ENCODE data around the gene GID8.
"Not testable (repeated sequence)": the region's sequence is repeated elsewhere in the genome, so short reads cannot be mapped to it uniquely, and the experiment has no call there.

GID8 gene

DNA sequence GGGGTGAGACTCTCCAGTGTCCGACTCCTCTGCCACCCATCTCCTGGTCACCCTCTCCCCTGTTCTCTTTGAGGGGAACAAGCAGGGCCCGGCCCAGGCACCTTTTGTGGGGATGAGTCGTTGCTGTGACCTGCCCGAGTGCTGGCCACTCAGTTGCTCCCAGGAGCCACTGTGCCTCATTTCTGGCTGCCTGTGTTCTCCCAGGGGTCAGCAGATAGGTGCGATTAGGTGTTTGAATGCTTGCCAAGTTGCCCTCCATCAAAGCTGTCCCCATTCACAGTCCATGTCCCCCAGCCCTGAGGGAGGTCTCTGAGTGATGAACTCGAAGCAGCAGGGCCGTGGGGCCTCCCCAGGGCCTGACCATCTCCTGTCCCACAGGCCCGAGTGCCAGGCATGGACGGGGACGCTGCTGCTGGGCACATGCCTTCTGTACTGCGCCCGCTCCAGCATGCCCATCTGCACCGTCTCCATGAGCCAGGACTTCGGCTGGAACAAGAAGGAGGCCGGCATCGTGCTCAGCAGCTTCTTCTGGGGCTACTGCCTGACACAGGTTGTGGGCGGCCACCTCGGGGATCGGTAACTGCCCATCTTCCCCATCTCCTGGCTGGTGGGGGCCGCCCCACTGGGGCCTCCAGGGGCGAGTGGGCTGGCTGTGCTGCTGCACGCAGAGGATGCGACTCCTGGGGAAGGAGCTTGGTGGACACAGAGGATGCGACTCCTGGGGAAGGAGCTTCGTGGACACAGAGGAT, 18.6 kb downstream of the GID8 start:
- H3K4me1 ChIP-seq (ENCODE audit: insufficient read depth, low read length), result peaks cover 15% of the 10 kb centered on the region
- H3K9me3 ChIP-seq (ENCODE audit: low read length), result no peaks in the 10 kb centered on the region
- no peak overlapping the region for H3K4me3 ChIP-seq (ENCODE audit: low read length)
- no peak overlapping the region for H2AFZ ChIP-seq (ENCODE audit: low read depth, low read length)
- H3K27me3 ChIP-seq (ENCODE audit: insufficient read depth, low read length), result peaks cover 3% of the 10 kb centered on the region
- H3K36me3 ChIP-seq (ENCODE audit: insufficient read depth, low read length), result no peaks in the 10 kb centered on the region

DNA sequence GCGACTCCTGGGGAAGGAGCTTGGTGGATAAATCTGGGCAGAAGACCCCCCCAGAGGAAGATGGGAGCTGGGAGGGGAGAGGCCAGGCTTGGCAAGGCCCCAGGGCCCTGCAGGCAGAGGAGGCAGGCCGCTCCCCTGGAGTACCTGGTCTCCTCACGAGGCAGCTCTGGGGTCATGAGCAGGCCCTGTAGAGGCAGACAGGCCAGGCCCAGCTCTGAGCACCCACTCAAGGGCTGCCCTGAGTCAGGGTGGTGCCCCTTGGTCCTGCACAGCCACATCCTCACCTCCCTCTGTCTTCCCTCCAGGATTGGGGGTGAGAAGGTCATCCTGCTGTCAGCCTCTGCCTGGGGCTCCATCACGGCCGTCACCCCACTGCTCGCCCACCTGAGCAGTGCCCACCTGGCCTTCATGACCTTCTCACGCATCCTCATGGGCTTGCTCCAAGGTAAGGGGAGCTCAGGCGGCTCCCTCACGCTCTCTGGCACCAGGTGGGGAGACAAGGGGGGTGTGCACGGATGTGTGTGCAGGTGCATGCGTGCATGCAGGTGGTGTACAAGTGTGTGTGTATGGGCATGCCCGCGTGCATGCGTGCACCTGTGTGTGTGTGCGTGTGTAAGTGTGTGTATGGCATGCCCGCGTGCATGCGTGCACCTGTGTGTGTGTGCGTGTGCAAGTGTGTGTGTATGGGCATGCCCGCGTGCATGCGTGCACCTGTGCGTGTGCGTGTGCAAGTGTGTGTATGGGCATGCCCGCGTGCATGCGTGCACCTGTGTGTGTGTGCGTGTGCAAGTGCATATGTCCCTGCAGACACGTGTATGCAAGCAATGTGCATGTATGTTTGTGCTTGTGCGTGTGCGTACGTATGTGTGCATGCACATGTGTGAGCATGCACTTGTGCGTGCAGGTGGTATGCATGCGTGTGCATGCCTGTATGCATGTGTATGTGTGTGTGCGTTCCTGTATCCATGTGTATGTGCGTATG, 19.5 kb downstream of the GID8 start:
- Histone ChIP-seq H3K4me3 (ENCODE audit: low read length) (no peak overlapping the region), H3K4me1 (ENCODE audit: insufficient read depth, low read length) (peaks cover 15% of the 10 kb centered on the region), H3K36me3 (ENCODE audit: insufficient read depth, low read length) (no peaks in the 10 kb centered on the region), H3K27me3 (ENCODE audit: insufficient read depth, low read length) (peaks cover 3% of the 10 kb centered on the region), H2AFZ (ENCODE audit: low read depth, low read length) (no peak overlapping the region), H3K9me3 (ENCODE audit: low read length) (no peaks in the 10 kb centered on the region)

DNA sequence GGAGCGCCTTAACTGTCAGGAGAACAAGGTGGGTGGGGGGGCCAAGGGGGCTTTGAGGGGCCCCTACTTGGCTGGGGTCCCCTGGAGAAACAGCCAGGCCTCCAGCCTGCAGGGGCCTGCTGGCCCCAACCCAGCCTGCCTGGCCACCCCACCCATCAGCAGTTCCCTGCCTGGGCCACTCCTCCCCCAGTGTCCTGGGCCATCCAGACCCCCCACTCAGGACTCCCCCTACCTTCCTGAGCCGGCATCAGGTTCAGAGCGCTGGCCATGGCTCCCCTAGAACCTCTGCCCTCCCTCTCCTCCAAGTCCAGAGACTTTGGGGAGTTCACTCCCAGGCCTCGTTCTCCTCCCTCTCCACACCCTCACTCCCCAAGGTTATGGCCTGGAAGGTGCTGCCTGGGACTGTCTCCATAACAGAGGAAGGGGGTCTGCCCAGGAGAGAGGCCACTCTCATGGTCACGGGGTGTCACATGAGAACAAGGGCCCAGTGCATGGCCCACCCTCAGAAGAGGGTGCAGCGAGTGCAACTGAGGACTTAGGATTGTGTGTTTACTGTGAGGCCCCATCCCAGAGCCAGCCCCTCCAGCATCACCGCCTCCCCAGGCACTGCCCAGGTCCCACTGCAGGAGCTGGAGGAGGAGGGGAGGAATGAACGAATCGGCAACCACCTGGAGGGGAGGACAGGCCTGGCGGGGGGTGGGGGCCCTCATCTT, 20.6 kb downstream of the GID8 start:
- Histone ChIP-seq H3K36me3 (ENCODE audit: insufficient read depth, low read length) (no peaks in the 10 kb centered on the region), H3K4me1 (ENCODE audit: insufficient read depth, low read length) (peaks cover 9% of the 10 kb centered on the region), H3K27me3 (ENCODE audit: insufficient read depth, low read length) (peaks cover 12% of the 10 kb centered on the region), H3K4me3 (ENCODE audit: low read length) (no peak overlapping the region), H3K9me3 (ENCODE audit: low read length) (no peaks in the 10 kb centered on the region), H2AFZ (ENCODE audit: low read depth, low read length) (no peak overlapping the region)

DNA sequence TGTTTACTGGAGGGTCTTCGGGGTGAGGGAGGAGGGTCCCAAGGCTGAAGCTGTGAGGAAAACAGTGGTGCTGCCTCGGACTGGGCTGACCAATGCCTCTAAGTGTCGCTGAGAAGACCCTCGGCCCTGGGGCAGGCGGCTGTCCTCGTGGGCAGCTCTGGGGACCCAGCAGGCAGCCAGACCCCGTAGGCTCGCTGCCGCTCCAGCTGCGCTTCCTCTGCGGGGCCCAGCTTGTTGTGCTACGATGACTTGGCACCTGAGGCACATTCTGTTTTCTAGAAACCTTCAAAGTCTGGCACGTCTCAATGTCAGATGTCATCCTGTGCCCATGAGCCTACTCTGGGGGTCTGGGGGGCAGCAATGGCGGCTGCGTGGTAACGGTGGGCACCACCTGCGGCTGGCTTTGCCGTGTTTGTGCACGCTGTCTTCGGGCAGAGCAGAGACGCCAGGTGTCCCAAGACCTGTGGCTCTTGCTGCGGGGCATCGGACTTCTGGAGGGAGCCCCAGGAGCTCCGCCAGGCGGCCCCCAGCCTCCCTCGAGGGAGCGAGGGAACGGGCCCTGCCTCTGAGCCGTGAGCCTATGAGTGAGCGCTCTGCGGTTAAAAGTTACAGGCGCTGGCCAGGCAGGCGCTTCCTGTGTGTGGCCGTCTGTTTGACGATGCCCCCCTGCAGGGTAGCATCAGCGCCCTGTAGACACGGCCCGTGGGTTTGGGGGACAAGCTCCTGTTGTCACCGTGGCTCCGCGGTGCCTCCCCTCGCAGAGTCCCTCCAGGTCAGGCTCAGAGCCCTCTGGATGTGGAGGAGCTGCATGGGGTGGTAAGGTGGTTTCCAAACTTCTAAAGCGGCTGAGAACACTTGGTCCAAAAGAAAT, 21.4 kb downstream of the GID8 start:
- Histone ChIP-seq H3K36me3 (ENCODE audit: insufficient read depth, low read length) (no peaks in the 10 kb centered on the region), H3K4me1 (ENCODE audit: insufficient read depth, low read length) (peaks cover 4% of the 10 kb centered on the region), H3K27me3 (ENCODE audit: insufficient read depth, low read length) (peaks cover 18% of the 10 kb centered on the region), H3K4me3 (ENCODE audit: low read length) (no peak overlapping the region), H3K9me3 (ENCODE audit: low read length) (no peaks in the 10 kb centered on the region), H2AFZ (ENCODE audit: low read depth, low read length) (no peak overlapping the region)

DNA sequence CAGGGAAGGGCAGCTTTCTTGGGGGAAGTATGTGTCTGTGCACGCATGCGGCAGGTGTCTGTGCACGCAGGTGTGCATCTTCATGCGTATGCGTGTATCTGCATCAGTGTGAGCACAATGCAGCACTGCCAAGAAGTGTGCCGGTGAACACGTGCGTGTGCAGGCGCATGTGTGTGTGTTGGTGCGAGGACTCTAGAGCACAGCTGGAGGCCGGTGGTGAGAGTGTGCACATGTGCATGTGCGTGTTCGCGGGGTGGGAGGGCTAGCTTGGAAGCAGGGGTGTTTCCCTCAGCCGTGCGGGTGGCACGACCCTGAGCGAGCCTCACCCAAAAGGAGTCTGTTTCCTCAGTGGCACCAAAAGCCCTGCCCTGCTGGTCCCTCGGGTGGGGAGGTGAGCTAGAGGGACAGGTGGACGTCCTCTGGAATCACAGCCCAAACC, 22.1 kb downstream of the GID8 start:
- no peaks in the 10 kb centered on the region for H3K36me3 ChIP-seq (ENCODE audit: insufficient read depth, low read length)
- no peaks in the 10 kb centered on the region for H3K9me3 ChIP-seq (ENCODE audit: low read length)
- no peak overlapping the region for H2AFZ ChIP-seq (ENCODE audit: low read depth, low read length)

DNA sequence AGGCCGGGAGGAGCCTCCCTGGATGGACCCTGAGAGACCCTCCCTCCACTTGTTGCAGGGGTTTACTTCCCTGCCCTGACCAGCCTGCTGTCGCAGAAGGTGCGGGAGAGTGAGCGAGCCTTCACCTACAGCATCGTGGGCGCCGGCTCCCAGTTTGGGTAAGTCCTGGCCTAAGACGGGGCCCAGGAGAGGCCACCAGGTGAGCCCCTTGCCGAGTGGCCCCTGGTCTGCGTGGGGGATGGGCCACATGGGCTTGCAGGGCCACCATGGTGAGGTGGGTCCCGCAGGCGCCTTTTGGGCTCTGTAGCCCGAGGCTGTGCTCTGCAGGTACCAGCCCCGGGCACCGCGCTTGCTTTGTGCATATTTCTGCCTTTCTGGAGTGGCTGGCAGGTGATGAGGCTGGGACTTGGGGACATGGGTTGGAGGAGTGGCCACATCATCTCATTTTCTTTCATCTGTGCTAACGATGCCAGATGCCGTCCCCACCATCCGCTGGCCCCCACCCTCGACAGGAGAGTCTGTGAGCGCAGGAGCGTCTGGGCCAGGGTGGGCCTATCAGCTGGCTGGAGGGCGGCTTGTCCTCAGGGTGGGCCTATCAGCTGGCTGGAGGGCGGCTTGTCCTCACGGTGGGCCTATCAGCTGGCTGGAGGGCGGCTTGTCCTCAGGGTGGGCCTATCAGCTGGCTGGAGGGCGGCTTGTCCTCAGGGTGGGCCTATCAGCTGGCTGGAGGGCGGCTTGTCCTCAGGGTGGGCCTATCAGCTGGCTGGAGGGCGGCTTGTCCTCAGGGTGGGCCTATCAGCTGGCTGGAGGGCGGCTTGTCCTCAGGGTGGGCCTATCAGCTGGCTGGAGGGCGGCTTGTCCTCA, 22.7 kb downstream of the GID8 start:
- peaks cover 27% of the 10 kb centered on the region for H3K27me3 ChIP-seq (ENCODE audit: insufficient read depth, low read length)
- H3K4me1 ChIP-seq (ENCODE audit: insufficient read depth, low read length); H2AFZ ChIP-seq (ENCODE audit: low read depth, low read length); H3K4me3 ChIP-seq (ENCODE audit: low read length); H3K9me3 ChIP-seq (ENCODE audit: low read length); H3K36me3 ChIP-seq (ENCODE audit: insufficient read depth, low read length): not testable (repeated sequence)

More for the DNA sequence above, 22.1 kb downstream of the GID8 start:
- no peak overlapping the region for H3K4me3 ChIP-seq (ENCODE audit: low read length)
- H3K4me1 ChIP-seq (ENCODE audit: insufficient read depth, low read length), result no peaks in the 10 kb centered on the region
- peaks cover 21% of the 10 kb centered on the region for H3K27me3 ChIP-seq (ENCODE audit: insufficient read depth, low read length)

DNA sequence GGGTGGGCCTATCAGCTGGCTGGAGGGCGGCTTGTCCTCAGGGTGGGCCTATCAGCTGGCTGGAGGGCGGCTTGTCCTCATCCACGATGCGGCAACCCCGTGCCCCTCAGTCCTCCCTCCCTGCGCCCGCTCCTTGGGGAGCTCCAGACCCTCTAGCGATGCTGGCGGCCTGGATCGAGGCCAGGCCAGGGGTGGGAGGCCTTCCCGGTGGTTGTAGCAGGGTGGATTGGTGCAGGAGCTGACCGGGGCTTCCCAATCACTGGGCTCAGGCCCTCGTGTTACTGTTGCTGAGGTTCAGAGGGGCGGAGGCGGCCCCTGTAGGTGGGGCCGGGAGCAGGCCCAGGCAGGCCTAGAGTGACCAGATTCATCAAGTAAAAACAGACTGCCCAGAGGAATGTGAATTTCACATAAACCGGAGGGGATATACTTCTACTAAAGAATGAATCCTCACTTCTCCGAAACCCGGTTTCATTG, 23.4 kb downstream of the GID8 start:
- no peak overlapping the region for H2AFZ ChIP-seq (ENCODE audit: low read depth, low read length)
- H3K4me1 ChIP-seq (ENCODE audit: insufficient read depth, low read length), result no peaks in the 10 kb centered on the region
- no peak overlapping the region for H3K4me3 ChIP-seq (ENCODE audit: low read length)
- H3K9me3 ChIP-seq (ENCODE audit: low read length), result no peaks in the 10 kb centered on the region
- peaks cover 28% of the 10 kb centered on the region for H3K27me3 ChIP-seq (ENCODE audit: insufficient read depth, low read length)
- no peaks in the 10 kb centered on the region for H3K36me3 ChIP-seq (ENCODE audit: insufficient read depth, low read length)

DNA sequence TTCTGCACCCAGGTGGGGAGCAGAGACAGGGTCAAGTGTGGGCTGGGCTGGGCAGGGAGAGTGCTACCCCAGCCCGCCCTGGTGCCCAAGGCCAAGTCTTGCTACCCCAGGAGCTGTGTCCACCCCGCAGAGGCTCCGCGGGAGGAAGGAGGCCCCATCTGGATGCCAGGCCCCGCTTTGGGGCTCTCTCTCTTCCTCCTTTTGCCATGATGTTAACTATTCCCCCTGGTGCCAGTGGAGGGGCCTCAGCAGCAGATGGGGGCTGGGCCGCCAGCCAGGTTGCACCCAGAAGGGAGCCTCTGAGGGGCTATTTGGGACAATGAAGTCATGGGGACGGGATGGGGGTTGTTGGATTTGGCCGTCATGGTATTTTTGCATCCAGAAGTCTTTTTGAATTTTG, 23.9 kb downstream of the GID8 start:
- Histone ChIP-seq H3K4me1 (ENCODE audit: insufficient read depth, low read length) (no peaks in the 10 kb centered on the region), H3K4me3 (ENCODE audit: low read length) (no peak overlapping the region), H3K9me3 (ENCODE audit: low read length) (no peaks in the 10 kb centered on the region), H2AFZ (ENCODE audit: low read depth, low read length) (no peak overlapping the region), H3K36me3 (ENCODE audit: insufficient read depth, low read length) (no peaks in the 10 kb centered on the region), H3K27me3 (ENCODE audit: insufficient read depth, low read length) (peaks cover 28% of the 10 kb centered on the region)

DNA sequence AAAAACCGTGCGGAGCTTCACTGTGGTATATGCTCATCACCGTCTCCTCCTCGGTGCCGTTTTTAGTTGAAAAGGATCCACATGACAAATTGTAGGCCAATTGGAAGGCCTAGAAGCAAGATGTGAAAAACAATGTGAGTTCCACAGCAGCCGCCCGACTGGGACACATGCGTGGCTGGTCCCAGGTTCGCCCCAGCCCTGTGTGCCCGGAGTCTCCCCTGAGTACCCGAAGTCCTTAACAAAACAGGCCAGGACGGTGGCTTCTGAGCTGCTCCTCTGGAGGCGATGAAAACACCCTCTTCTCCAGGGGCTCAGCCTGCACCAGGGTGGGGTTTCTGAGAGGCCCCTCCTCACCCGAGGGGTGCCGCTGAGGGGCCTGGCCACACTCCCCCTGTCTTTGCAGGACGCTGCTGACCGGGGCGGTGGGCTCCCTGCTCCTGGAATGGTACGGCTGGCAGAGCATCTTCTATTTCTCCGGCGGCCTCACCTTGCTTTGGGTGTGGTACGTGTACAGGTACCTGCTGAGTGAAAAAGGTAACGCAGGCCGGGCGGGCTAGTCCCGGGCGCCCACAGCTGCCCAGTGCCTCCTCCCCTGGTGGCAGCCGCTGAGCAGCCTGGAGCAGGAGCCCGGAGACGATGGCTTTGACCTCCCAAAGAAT, 24.4 kb downstream of the GID8 start:
- H2AFZ ChIP-seq (ENCODE audit: low read depth, low read length), result no peak overlapping the region
- H3K9me3 ChIP-seq (ENCODE audit: low read length), result no peaks in the 10 kb centered on the region

DNA sequence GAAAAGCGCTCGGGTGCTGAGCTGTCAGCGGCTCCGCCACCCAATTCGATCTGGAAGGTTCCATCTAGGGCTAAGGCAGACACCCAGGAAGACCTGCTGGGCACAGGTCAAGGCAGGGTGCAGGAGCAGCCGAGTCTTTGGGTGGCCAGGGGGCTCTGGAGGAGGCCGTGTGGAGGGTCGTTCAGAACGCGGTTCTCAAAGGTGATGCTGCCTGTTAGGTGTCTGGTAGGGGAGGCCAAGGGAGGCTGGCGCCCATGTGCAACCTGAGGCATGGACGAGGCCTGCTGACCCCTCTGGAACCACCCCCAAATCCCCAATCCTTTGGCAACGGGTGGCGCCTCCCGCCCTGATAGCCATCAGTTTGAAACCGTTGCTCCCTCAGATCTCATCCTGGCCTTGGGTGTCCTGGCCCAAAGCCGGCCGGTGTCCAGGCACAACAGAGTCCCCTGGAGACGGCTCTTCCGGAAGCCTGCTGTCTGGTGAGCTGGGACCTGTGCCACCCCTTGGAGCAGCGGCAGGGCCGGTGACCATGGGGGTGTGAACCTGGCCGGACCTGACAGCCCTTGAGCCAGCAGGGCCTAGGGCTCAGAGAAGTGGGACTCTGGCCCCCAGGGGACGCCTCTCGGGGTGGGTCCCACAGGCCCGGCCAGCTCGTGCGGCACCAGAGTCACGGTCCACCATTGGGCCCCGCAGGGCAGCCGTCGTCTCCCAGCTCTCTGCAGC, 25.1 kb downstream of the GID8 start:
- no peak overlapping the region for H3K4me3 ChIP-seq (ENCODE audit: low read length)

More for the DNA sequence above, 24.4 kb downstream of the GID8 start:
- Histone ChIP-seq H3K4me1 (ENCODE audit: insufficient read depth, low read length) (no peaks in the 10 kb centered on the region), H3K36me3 (ENCODE audit: insufficient read depth, low read length) (no peaks in the 10 kb centered on the region), H3K27me3 (ENCODE audit: insufficient read depth, low read length) (peaks cover 28% of the 10 kb centered on the region), H3K4me3 (ENCODE audit: low read length) (no peak overlapping the region)

More for the DNA sequence above, 25.1 kb downstream of the GID8 start:
- H3K4me1 ChIP-seq (ENCODE audit: insufficient read depth, low read length), result no peaks in the 10 kb centered on the region
- no peaks in the 10 kb centered on the region for H3K9me3 ChIP-seq (ENCODE audit: low read length)
- H3K36me3 ChIP-seq (ENCODE audit: insufficient read depth, low read length), result no peaks in the 10 kb centered on the region
- H2AFZ ChIP-seq (ENCODE audit: low read depth, low read length), result no peak overlapping the region
- peaks cover 29% of the 10 kb centered on the region for H3K27me3 ChIP-seq (ENCODE audit: insufficient read depth, low read length)
